Fibroblast of mammary gland (primary cell): ENCODE data around the gene C2orf68.
"Not testable (repeated sequence)": the region's sequence is repeated elsewhere in the genome, so short reads cannot be mapped to it uniquely, and the experiment has no call there.

Experiments used
- DNase-seq: peaks from one replicate; pipeline ENCODE4 v3.0.0-alpha.2; 2010; ENCODE audit warnings: low read depth
- H3K4me3 ChIP-seq: 2 replicates; pipeline ENCODE4 v1.5.1; 2011; ENCODE audit warnings: low read depth, mild to moderate bottlenecking, low read length, moderate library complexity; ENCODE audit not compliant: control insufficient read depth
- TF ChIP-seq, protein P1 (sequence below): conservative IDR thresholded peaks from 2 replicates; pipeline ENCODE4 v1.5.1; 2011; ENCODE audit warnings: low read depth, low read length, inconsistent platforms; ENCODE audit not compliant: control insufficient read depth, insufficient read depth

Gene C2orf68

DNA sequence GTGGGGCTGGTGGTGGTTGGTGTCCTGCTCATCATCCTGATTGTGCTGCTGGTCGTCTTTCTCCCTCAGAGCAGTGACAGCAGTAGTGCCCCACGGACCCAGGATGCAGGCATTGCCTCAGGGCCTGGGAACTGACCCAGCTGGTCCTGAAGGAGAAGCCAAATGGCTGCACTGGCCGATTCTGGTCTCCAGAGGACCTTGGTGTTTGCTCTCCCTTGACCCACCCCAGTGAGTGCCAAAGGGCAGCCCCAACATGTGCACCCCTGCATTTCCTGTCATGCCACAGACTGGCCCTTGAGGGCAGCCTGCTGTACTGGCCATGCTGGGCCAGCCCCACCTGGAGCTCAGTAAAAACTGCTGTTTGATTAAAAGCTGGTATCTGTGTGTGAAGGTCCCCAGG, 18.8 kb downstream of the C2orf68 start:
- no peak for DNase-seq
- TF ChIP-seq, protein P1, sequence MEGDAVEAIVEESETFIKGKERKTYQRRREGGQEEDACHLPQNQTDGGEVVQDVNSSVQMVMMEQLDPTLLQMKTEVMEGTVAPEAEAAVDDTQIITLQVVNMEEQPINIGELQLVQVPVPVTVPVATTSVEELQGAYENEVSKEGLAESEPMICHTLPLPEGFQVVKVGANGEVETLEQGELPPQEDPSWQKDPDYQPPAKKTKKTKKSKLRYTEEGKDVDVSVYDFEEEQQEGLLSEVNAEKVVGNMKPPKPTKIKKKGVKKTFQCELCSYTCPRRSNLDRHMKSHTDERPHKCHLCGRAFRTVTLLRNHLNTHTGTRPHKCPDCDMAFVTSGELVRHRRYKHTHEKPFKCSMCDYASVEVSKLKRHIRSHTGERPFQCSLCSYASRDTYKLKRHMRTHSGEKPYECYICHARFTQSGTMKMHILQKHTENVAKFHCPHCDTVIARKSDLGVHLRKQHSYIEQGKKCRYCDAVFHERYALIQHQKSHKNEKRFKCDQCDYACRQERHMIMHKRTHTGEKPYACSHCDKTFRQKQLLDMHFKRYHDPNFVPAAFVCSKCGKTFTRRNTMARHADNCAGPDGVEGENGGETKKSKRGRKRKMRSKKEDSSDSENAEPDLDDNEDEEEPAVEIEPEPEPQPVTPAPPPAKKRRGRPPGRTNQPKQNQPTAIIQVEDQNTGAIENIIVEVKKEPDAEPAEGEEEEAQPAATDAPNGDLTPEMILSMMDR, result no peak
- H3K4me3 ChIP-seq, result no peak overlapping the region

DNA sequence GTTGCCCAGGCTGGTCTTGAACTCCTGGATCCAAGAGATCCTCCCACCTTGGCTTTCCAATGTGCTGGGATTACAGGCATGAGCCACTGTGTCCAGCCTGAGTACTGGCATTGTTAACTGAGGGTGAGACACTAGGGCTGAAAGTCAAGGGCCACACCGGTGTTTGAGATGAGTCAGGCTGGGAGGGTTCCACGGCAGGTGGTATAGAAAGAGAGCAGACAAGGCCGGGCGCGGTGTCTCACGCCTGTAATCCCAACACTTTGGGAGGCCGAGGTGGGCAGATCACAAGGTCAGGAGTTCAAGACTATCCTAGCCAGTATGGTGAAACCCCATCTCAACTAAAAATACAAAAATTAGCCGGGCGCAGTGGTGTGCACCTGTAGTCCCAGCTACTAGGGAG, 19.6 kb downstream of the C2orf68 start:
- H3K4me3 ChIP-seq, DNase-seq: not testable (repeated sequence)

DNA sequence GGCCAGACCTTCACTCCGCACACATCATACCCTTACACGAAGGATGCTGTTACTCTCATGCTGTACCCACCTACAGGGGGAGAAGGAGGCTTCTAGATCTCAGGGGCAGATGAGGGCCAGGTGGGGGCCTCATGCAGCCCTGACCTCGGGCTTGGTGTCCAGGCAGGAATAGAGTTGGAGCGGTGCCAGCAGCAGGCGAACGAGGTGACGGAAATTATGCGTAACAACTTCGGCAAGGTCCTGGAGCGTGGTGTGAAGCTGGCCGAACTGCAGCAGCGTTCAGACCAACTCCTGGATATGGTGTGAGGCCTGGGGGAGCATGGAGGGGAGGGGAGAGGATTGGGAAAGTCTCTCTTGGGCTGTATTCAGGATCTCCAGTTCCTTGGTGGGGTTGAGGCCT, 20.3 kb downstream of the C2orf68 start:
- H3K4me3 ChIP-seq, result no peak overlapping the region
- TF ChIP-seq, protein P1, result no peak
- DNase-seq, result no peak

DNA sequence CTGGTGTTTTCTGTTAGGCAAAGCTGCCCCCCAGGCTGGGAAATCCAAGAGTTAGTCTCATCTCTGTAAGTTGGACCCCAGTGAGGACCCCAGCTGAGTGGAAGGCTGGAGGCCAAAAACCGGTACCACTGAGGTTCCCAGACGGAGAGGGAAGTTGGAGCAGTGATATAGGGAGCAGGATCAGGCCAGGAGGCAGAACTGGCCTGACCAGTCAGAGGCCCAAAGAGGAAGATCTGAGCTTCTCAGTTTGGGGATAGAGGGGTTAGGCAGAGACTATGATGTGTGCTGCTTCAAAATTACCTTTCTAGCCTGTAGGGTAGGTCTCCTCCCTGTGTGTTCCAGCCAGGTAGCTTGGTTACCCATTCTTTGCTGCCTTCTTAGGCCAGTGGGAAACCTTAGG, 20.9 kb downstream of the C2orf68 start:
- H3K4me3 ChIP-seq, result no peak overlapping the region
- TF ChIP-seq, protein P1, result no peak
- DNase-seq, result no peak

DNA sequence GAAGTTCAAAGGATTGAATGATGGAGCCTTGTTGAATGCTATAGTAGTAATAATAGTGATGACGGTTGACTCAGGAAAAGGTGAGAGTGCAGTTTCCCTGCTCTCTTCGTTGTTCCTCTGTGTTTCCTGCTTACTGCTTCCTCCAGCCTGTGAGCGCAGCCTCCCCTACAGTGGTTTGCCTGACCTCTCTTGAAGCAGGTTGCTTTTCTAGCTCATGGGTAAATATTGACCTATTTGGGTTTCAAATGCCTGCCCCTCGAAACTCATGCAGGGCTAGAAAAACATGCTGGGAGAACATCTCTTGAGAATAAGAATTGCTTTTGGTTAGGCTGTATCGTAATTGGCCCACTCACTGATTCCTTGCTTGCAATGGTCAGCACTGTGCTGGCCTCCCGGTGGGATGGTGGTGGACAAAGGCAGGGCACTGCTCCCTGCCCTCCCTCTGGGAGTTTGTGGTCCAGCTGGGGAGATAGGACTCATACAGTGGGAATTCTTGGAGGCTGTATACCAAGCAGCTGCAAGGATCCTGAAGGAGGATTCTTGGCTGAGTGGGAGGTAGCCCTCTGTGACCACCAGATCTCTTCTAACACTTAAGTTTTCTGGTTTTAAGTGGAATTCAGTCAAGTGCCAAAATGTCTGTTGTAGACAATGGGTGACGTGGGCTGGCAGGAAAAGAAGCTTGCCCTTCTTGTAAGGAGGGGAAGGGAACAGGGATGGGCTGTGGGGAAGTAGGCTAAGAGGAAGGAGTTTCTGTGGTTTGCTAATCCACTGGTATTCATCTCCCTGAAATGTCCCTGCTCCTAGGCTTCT, 21.7 kb downstream of the C2orf68 start:
- TF ChIP-seq, protein P1, result no peak
- peak; percentile 97 for DNase-seq
- H3K4me3 ChIP-seq, result no peak overlapping the region

DNA sequence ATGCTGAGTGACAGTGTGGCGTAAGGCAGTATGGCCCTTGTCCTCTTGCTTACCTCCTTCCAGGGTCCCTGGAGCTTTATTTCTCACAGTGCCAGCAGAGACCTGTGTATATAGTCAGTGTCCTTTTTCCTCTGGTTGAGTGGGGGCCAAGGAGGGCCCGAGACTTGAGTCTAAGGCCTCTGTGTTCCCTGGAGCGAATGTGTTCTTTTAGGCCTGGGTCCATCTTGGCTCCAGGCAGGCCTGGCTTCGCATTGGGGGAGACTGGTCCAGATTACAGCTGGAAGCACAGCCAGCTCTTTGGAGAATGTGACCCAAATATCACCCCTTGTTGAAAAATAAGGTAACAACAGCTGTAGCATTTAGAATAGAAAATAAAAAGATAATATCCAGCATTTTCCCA, 22.7 kb downstream of the C2orf68 start:
- DNase-seq, result no peak
- TF ChIP-seq, protein P1, result no peak
- H3K4me3 ChIP-seq, result no peak overlapping the region

DNA sequence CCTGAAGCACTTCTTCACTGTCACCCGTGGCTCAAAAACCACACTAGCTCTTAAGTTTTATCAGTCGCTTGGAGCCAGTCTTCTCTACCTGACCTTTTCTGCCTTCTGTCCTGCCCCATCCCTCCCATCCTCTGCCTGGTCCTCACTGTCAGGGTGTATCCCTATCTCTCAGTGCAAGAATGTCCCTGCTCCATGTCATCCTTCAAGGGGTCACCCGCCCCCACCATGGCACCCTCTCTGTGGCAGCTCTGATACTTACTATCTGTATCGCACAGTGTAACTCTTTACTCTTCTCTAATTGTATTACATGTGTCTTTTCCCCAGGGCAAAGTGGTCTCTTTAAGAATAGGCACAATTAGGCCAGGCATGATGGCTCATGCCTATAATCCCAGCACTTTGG, 23.2 kb downstream of the C2orf68 start:
- TF ChIP-seq, protein P1, result no peak
- no peak overlapping the region for H3K4me3 ChIP-seq
- DNase-seq, result no peak
